ENCODE results near the gene FEM1B.

The FEM1B gene

GRCh38 chr15:68328443-68328842 lies 50.9 kb downstream of the FEM1B start:
- DNase-seq: no peak

- no peak for DNase-seq
These were observed 51.4 kb downstream of the FEM1B start for GRCh38 chr15:68328964-68329363.

- no peak for DNase-seq
These were observed 52.9 kb downstream of the FEM1B start for GRCh38 chr15:68330416-68330815.

GRCh38 chr15:68330901-68331300 lies 53.4 kb downstream of the FEM1B start:
- peak; percentile 20 to 33 for DNase-seq

- no peak for DNase-seq
These were observed 54.7 kb downstream of the FEM1B start for GRCh38 chr15:68332266-68332665.

GRCh38 chr15:68333775-68334470 lies 56.4 kb downstream of the FEM1B start:
- DNase-seq: no peak

GRCh38 chr15:68334661-68335124 lies 57.1 kb downstream of the FEM1B start:
- DNase-seq: no peak

GRCh38 chr15:68335251-68335650 lies 57.7 kb downstream of the FEM1B start:
- DNase-seq: peak; percentile 25 to 30

- DNase-seq: peak in 1 of 2 donors; percentile 12
These were observed 58.1 kb downstream of the FEM1B start for GRCh38 chr15:68335655-68336054.

GRCh38 chr15:68336516-68336915 lies 59.0 kb downstream of the FEM1B start:
- DNase-seq: no peak

- no peak for DNase-seq
These were observed 60.3 kb downstream of the FEM1B start for GRCh38 chr15:68337826-68338225.

- DNase-seq: no peak
These were observed 61.9 kb downstream of the FEM1B start for GRCh38 chr15:68339481-68339880.

GRCh38 chr15:68340726-68341671 lies 63.5 kb downstream of the FEM1B start:
- no peak for DNase-seq

GRCh38 chr15:68341760-68342725 lies 64.5 kb downstream of the FEM1B start:
- no peak for DNase-seq

GRCh38 chr15:68343579-68344225 lies 66.2 kb downstream of the FEM1B start:
- DNase-seq: no peak

- DNase-seq: no peak
These were observed 67.1 kb downstream of the FEM1B start for GRCh38 chr15:68344600-68344999.
